Occipital lobe (tissue), 2 donors: ENCODE results near the gene TPPP2. TPM values are rescaled to one million over a fixed set of nuclear protein-coding genes. Genes with fewer than 3 reads are reported as not detected.
"Not testable (repeated sequence)": the region's sequence is repeated elsewhere in the genome, so short reads cannot be mapped to it uniquely, and the experiment has no call there.

Experiments
- DNase-seq: peaks from one replicate; lab custom pipeline; 2025; lab: John Stamatoyannopoulos, UW
- total RNA-seq: library from RNA; depleted of rRNA; stranded (reverse); fragments of >200 nt; gene quantifications from one replicate; pipeline ENCODE4 v1.2.3, GENCODE V29; 2014

TPPP2 gene
- total RNA-seq, 1 donor from 2014 or later, result not detected

- DNase-seq, result no peak
These were observed 7.1 kb downstream of the TPPP2 start for GRCh38 chr14:21037156-21037555.

DNA sequence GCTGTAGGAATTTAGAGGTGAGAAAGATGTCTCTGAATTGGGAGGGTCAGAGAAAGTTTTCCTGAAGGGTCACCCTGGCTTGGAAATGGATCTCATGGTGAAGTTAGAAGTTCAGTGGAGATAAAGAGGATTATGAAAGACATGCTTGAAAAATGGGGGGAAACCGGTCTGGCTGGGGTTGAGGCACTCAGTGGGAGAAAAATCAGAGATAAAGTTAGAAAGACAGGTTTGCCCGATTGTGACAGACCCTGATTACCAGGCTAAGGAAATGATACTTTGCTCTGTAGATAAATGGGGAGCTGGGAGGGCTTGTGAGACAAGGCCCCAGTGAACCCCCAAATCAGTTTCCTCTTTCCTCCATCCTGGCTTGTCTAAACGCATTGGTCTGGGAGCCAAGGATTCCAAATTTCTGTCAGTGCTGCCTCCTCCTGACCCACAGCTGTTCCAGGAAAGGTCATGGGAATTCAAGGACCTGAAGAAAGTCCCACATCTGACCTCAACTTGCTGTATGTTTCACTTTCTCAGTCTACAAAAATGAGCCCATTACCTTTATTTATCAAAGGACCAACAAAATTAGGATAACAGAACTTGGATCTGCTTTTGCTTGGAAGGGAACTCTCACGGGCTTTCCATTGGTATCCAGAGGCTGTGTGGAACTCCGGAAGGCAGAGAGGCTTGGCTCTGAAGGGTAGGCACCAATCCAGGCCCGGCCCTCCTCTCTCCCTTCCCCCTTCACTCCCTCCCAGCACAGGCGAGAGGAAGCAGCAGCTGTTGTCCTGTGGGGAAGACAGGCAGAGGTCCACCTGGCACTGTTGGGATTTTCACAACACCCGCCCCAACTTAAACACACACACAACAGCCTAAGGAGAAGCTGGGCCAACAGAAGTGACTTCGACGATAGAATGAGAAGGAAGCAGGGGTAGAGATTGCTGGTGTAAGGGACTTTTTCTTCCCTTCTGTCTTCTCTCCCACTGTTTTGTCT is 8.7 kb downstream of the TPPP2 start:
- peak; percentile 76 for DNase-seq

- no peak for DNase-seq
These were observed 9.8 kb downstream of the TPPP2 start for GRCh38 chr14:21039585-21040369.

DNA sequence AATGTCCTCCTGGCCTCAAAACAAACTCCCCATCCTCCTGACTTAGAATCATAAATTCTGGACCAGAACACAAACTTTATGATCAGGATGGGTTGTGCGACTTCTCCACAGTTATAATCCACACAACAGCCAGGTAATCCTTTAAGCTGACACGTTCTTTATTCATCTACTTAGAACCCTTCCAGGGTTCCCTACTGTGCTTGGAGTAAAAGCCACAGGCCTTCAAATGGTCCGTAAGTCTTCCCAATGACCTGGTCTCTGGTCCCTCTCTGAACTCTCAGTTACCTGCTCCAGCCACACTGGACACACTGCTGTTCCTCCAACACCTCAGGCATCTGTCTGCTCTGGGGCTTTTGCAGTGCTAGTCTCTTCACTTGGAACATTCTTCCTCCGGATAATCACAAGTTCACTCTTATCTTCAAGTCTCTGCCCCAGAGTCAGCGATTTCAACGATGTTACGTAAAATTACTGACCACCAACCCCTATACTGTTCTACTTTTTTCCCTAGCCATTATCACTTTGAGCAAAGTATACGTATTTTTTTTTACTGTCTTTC is 10.4 kb downstream of the TPPP2 start:
- no peak for DNase-seq

DNA sequence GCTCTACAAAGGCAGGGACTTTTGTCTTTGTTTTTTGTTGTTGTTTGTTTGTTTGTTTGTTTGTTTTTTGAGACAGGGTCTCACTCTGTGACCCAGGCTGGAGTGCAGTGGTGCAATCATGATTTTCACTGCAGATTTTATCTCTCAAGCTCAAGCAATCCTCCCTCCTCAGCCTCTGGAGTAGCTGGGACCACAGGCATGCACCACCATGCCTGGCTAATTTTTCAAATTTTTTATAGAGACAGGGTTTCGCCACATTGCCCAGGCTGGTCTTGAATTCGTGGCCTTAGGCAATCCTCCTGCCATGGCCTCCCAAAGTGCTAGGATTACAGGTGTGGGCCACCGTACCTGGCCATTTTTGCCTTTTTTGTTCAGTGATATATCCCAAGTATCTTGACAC is 10.9 kb downstream of the TPPP2 start:
- not testable (repeated sequence) for DNase-seq

GRCh38 chr14:21041676-21042433 is 11.8 kb downstream of the TPPP2 start, which contains the start of gene RNASE7:
Gene RNASE7, plus strand, starts transcription at chr14:21042362. Its CDS starts 631 bp downstream, at chr14:21042993.
- peak; percentile 5 for DNase-seq

DNA sequence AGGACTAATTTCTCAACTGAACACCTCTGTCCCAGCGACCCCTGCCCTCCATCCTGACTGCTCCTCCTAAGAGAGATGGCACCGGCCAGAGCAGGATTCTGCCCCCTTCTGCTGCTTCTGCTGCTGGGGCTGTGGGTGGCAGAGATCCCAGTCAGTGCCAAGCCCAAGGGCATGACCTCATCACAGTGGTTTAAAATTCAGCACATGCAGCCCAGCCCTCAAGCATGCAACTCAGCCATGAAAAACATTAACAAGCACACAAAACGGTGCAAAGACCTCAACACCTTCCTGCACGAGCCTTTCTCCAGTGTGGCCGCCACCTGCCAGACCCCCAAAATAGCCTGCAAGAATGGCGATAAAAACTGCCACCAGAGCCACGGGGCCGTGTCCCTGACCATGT is 12.9 kb downstream of the TPPP2 start:
- DNase-seq, result peak; percentile 27

- DNase-seq, result no peak
These were observed 13.5 kb downstream of the TPPP2 start for GRCh38 chr14:21043387-21043973.

DNA sequence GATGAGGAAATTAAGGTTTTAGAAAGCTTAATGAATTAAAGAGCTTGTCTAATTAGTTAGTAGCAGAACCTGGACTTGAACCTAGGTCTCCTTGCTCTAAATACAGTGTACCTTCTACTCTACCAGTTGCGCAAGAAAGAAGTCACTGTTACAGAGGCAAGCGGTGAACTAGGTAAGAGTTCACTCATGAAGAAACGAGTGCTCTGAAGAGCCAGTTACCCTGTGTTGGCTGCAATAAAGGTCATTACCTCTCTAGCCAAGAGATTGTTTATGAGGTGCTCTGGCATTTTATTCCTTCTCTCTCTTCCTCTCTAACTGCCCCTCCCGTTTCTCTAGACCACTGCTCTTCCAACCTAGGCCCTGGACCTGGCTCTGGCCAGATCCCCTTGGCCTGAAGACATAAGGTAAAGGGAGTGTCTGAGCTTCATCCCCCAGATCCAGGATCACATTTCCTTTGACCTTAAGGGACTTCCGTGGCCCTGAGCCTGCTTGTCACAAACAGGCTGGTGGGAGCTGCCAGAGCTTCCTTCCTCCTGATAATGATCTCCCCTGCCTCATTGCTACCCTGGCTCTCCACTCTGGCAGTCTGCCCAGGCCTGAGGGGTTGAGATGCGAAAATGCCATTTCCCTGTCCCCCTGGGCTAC is 14.1 kb downstream of the TPPP2 start:
- no peak for DNase-seq

GRCh38 chr14:21047378-21047781 is 17.4 kb downstream of the TPPP2 start:
- no peak for DNase-seq

DNA sequence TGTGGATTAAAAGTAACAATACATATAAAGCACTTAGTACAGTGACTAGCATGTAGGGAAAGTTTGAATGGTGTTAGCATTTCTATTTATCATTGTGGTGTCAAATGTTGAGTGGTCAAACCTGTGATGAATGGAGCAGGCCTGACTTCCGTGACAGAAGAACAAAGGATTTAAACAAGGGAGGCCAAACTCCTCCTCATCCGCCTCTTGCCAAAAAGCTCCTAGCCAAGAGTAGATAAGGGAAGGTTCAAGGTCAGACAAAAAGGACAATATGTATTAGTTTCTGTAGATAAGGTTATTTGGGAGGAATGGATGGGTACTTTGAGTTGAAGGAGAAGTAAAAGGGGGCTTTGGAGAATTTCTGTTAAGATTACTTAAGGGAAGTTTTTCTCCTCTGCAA is 18.6 kb downstream of the TPPP2 start:
- no peak for DNase-seq

DNA sequence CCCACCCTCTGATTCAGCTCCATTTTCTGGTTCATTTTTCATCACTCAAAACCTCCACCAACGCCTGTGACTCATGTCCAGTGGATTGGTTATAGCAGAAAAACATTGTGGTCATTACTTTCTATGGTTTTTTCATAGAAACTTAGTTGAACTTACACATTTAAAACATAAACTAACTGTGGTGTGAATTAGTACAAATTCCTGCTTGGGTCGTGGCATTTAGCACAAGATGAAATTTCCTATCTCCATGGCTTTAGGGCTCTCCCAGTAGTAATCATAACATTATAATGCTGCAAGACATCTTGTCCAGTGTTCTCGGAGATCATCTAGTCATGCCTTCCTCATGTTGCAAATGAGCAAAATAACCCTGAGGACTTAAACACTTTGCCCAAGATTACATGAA is 19.3 kb downstream of the TPPP2 start:
- DNase-seq, result no peak

DNA sequence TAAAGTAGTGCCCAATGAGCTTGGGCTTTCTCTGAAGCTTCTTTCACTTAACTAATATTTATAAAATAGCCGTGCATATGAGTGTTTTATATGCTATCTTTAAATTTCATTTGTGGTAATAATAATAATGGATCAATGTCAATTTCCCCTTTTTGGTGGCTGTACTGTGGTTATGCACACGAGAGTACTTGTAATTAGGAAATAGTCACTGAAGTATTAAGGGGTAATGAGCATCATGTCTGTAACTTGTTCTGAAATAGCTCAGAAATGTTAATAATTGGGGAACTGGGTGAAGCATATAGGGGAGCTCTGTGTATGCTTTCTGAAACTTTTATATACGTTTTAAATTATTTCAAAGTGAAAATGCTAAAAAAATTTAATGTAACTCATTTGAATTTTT is 20.6 kb downstream of the TPPP2 start:
- no peak for DNase-seq

DNA sequence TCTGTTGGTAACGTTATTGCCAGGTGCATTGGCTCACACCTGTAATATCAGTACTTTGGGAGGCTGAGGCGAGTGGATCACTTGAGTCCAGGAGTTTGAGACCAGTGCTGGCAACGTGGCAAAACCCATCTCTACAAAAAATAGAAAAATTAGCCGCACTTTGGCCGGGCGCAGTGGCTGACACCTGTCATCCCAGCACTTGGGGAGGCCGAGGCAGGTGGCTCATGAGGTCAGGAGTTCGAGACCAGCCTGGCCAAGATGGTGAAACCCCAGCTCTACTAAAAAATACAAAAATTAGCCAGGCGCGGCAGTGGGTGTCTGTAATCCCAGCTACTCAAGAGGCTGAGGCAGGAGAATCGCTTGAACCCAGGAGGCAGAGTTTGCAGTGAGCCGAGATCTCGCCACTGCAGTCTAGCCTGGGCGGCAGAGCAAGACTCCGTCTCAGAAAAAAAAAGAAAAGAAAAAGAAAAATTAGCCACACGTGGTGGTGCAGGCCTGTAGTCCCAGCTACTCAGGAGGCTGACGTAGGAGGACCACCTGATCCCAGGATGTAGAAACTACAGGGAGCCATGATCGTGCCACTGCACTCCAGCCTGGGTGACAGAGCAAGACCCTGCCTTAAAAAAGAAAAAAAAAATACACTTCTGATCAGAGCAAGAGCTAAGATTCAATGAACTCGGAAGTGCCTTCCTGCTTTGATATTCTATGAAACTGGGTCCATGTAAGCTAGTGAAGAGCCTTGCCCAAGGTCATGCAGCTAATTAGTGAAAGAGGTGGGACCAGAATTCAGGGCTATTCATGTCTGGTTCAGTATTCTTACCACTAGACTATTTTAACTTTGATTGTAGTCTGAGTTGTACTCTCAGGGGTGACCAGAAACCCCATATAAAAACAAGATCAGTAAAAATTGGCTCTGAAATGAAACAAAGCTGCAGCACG is 23.4 kb downstream of the TPPP2 start:
- no peak for DNase-seq

DNA sequence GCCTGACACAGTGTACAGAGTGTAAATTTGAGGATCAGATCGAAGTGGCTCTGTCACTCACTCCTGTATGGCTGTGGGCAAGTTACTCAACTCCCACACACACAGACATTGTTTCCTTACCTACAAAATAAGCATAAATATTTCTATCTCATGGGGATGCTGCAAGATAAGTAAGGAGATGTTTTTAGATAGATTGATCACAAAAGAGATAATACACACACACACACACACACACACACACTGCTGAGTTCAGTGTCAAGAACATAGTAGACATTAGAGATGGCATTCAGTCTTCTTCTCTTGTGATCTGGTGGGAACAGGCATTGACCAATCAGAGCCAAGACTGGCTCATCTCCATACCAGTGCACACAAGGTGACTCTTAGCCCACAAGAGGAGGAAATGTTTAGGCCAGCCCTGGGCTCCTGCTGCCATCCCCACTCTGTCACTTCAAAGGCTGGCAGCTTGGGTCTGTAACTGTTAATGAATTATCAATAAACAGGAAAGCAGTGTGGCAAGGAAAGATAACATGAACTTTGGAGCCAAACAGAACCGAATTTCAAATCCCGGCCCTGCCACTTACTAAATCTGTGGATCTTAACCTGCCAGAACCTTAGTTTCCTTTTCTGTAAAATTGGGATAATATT is 24.2 kb downstream of the TPPP2 start:
- no peak for DNase-seq

- DNase-seq, result no peak
These were observed 24.7 kb downstream of the TPPP2 start for GRCh38 chr14:21054768-21055145.

GRCh38 chr14:21055432-21056117 is 25.6 kb downstream of the TPPP2 start:
- no peak for DNase-seq

DNA sequence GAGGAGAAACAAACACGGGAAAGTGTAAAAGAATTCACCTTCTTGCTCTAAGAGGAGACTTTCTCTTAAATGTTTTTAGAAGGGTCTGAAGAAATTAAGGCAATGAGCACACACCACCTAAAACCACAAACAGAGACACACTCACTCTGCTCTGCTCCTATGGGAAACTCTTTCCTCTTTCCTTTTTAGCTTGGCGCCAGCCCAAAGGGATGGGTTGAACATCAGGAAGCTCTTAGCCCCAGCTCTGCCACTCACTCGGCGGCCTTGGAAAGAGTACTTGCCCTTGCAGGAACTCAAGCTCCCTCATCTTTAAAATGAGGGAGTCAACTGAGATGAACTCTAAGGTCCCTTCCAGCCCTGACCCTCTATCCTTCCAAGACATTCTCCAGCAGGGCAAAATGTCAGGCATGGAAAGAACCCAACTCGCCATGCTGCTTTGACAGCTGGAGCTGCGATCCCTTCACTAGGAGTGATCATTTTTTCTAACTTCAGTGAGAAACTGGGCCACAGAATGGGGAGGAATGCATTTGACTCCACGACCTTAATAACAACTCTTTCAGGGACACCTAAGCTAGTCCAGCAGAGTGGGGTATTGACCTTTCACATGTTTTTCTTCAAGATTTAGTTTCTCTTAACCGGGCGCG is 26.6 kb downstream of the TPPP2 start:
- DNase-seq, result no peak
